Osteoblast (primary cell): ENCODE results near the gene SCD. TPM values are rescaled to one million over a fixed set of nuclear protein-coding genes. Genes with fewer than 3 reads are reported as not detected.

Experiments
- DNase-seq: peaks from one replicate; pipeline ENCODE4 v3.0.0; 2011; ENCODE audit warnings: low spot score, mixed read lengths; ENCODE audit not compliant: insufficient read length; ENCODE audit errors: missing footprints
- H2AFZ ChIP-seq: 2 replicates; pipeline ENCODE4 v1.6.0; 2011; ENCODE audit warnings: mild to moderate bottlenecking, low read length
- H3K27ac ChIP-seq: 2 replicates; pipeline ENCODE4 v1.5.1; 2011; ENCODE audit warnings: mild to moderate bottlenecking, low read depth, low read length, moderate library complexity
- H3K27me3 ChIP-seq: 2 replicates; pipeline ENCODE4 v1.6.0; 2012; ENCODE audit warnings: mild to moderate bottlenecking, control low read depth, inconsistent platforms, low read length, moderate library complexity; ENCODE audit not compliant: insufficient read depth
- H3K36me3 ChIP-seq: 2 replicates; pipeline ENCODE4 v1.5.1; 2011; ENCODE audit warnings: mild to moderate bottlenecking, low read length, control low read depth, moderate library complexity; ENCODE audit not compliant: insufficient read depth
- H3K4me1 ChIP-seq: 2 replicates; pipeline ENCODE4 v1.5.1; 2011; ENCODE audit warnings: mild to moderate bottlenecking, low read length, control low read depth, moderate library complexity; ENCODE audit not compliant: insufficient read depth
- H3K4me2 ChIP-seq: 2 replicates; pipeline ENCODE4 v1.6.0; 2011; ENCODE audit warnings: mild to moderate bottlenecking, low read length; ENCODE audit not compliant: insufficient read depth
- H3K4me3 ChIP-seq: fragments of 200-600 bp; sonication (generic); 3 replicates; pipeline ENCODE4 v1.5.1; 2012; ENCODE audit warnings: mild to moderate bottlenecking, low read length, inconsistent platforms; ENCODE audit not compliant: insufficient read depth
- H3K79me2 ChIP-seq: 2 replicates; pipeline ENCODE4 v1.6.0; 2012; ENCODE audit warnings: mild to moderate bottlenecking, low read length, control low read depth, inconsistent platforms; ENCODE audit not compliant: insufficient read depth
- H3K9me3 ChIP-seq: 2 replicates; pipeline ENCODE4 v1.5.1; 2011; ENCODE audit warnings: low read depth, low read length, control low read depth
- H4K20me1 ChIP-seq: 2 replicates; pipeline ENCODE4 v1.6.0; 2012; ENCODE audit warnings: mild to moderate bottlenecking, low read length, control low read depth; ENCODE audit not compliant: insufficient read depth
- small RNA-seq: library from RNA; depleted of rRNA; stranded (forward); fragments of <200 nt; gene quantifications from one replicate; pipeline ENCODE3, GENCODE V24; 2012
- total RNA-seq: library from RNA; depleted of rRNA; stranded (reverse); fragments of >200 nt; gene quantifications from 2 replicates; pipeline ENCODE4 v1.2.3, GENCODE V29; 2012
- TF ChIP-seq, protein P1 (sequence below): IDR thresholded peaks from 2 replicates; pipeline ENCODE4 v1.5.1; 2011; ENCODE audit warnings: mild to moderate bottlenecking, low read depth, low read length, moderate library complexity; ENCODE audit errors: extremely low read depth

SCD gene
- total RNA-seq, 1 donor = 672 TPM

DNA sequence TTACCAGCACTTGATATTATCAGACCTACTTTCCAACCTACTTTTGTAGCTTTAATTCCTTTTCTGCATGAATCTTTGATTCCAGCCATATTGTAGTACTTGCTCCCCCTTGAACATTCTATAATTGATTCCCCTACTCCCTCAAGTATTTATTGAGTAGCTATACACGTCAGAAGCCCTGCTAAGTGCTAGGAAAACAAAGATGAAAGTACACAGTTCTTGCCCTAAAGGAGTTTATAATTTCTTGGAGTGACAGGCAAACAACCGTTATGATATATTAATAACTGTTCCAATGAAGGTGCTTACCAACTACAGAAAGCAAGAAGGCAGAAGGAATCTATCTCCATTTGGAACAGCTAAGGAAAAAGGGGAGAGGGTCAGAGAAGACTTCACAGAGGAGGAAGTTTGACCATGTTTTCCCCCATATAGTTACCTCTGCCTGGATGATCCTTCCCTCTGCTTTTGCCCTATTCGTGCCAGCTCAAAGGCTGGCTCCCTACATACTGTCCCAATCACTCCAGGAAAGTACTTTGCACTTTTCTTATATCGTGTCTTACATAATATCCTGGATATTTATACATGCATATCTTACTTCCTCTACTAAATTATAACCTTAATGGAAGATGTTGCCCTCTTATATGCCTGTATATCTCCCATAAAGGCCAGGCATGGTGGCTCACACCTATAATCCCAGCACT, 54.7 kb downstream of the SCD start:
- Histone ChIP-seq H3K4me2 (no peak overlapping the region), H3K9me3 (no peaks in the 10 kb centered on the region), H3K27me3 (no peaks in the 10 kb centered on the region), H2AFZ (no peak overlapping the region), H3K36me3 (no peaks in the 10 kb centered on the region), H3K4me1 (no peaks in the 10 kb centered on the region), H4K20me1 (no peaks in the 10 kb centered on the region), H3K79me2 (no peaks in the 10 kb centered on the region), H3K27ac (no peak overlapping the region), H3K4me3 (no peak overlapping the region)
- no peak for DNase-seq
- TF ChIP-seq, protein P1, sequence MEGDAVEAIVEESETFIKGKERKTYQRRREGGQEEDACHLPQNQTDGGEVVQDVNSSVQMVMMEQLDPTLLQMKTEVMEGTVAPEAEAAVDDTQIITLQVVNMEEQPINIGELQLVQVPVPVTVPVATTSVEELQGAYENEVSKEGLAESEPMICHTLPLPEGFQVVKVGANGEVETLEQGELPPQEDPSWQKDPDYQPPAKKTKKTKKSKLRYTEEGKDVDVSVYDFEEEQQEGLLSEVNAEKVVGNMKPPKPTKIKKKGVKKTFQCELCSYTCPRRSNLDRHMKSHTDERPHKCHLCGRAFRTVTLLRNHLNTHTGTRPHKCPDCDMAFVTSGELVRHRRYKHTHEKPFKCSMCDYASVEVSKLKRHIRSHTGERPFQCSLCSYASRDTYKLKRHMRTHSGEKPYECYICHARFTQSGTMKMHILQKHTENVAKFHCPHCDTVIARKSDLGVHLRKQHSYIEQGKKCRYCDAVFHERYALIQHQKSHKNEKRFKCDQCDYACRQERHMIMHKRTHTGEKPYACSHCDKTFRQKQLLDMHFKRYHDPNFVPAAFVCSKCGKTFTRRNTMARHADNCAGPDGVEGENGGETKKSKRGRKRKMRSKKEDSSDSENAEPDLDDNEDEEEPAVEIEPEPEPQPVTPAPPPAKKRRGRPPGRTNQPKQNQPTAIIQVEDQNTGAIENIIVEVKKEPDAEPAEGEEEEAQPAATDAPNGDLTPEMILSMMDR = no peak

DNA sequence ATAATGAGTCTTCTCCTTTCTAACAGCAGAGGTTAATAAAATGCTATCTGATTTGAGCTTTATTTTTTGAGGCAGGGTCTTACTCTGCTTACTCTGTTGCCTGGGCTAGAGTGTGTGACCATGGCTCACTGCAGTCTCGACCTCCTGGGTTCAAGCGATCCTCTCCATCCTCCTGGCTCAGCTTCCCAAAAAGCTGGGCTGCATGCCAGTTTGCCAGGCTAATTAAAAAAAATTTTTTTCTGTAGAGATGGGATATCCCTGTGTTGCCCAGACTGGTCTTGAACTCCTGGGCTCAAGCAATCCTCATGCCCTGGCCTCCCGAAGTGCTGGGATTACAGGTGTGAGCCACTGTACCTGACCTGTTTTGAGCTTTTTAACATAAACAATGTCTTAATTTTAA, 56.7 kb downstream of the SCD start:
- peak; percentile 43 for DNase-seq
- Histone ChIP-seq H3K79me2 (no peaks in the 10 kb centered on the region), H3K9me3 (no peaks in the 10 kb centered on the region), H3K4me3 (no peak overlapping the region), H3K36me3 (no peaks in the 10 kb centered on the region), H3K27ac (no peak overlapping the region), H3K4me1 (no peaks in the 10 kb centered on the region), H3K4me2 (no peak overlapping the region), H3K27me3 (no peaks in the 10 kb centered on the region), H4K20me1 (no peaks in the 10 kb centered on the region), H2AFZ (no peak overlapping the region)
- TF ChIP-seq, protein P1 = no peak

DNA sequence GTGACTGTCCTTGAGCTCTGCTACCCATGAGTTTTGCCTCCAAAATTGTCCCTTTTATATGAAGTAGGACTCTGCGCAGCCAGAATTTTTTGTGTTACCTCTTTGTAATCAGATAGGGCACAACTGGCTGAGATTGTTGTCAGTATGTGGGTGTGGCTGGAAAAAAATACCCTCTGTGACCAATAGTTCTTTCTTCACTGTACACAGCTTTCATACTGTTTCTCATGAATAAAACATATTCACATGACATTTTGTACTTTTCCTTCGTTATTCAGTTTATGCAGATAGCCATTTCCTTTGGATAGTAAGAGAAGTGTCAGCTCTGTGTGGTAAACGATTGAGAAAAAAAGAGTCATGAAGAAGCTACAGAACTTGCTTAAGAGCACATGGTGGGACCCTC, 66.1 kb downstream of the SCD start:
- TF ChIP-seq, protein P1 = no peak

More for the DNA sequence above, 66.1 kb downstream of the SCD start:
- no peaks in the 10 kb centered on the region for H3K36me3 ChIP-seq
- no peaks in the 10 kb centered on the region for H3K4me1 ChIP-seq
- no peaks in the 10 kb centered on the region for H4K20me1 ChIP-seq
- no peak for DNase-seq
- no peaks in the 10 kb centered on the region for H3K9me3 ChIP-seq
- H3K4me2 ChIP-seq = no peak overlapping the region
- no peak overlapping the region for H2AFZ ChIP-seq
- H3K27me3 ChIP-seq = peaks cover 4% of the 10 kb centered on the region
- no peak overlapping the region for H3K27ac ChIP-seq
- H3K4me3 ChIP-seq = no peak overlapping the region
- H3K79me2 ChIP-seq = no peaks in the 10 kb centered on the region

Small RNA genes within 50 kb of the gene (small RNA-seq; reads per million reads assigned to genes)
- gene RF00019 = not detected

Other genes starting within 250 kb of the SCD start
- 28.6 and 33.0 TPM in 2 replicates for gene ERLIN1, start 161.2 kb upstream of the SCD start, total RNA-seq
- gene CHUK, start 117.6 kb upstream of the SCD start, total RNA-seq = 22.4 and 23.2 TPM in 2 replicates
- 21.2 and 26.1 TPM in 2 replicates for gene CWF19L1, start 79.6 kb upstream of the SCD start, total RNA-seq
- 46.3 and 51.3 TPM in 2 replicates for gene BLOC1S2, start 60.6 kb upstream of the SCD start, total RNA-seq
- gene PKD2L1, start 17.0 kb upstream of the SCD start, total RNA-seq = not detected in 2 replicates
- not detected in 2 replicates for gene WNT8B, start 115.8 kb downstream of the SCD start, total RNA-seq
- gene SEC31B, start 172.6 kb downstream of the SCD start, total RNA-seq = 5.3 and 5.4 TPM in 2 replicates
- gene NDUFB8, start 182.6 kb downstream of the SCD start, total RNA-seq = 89.3 and 102 TPM in 2 replicates
- gene HIF1AN, start 188.7 kb downstream of the SCD start, total RNA-seq = 12.7 and 15.2 TPM in 2 replicates